H1 (cell line): ENCODE results near the gene FMN2. TPM values are rescaled to one million over a fixed set of nuclear protein-coding genes. Genes with fewer than 3 reads are reported as not detected.

Source experiments
- CTCF ChIA-PET: fragments of 300-600 bp; sonication (Branson Sonifier 250); formaldehyde crosslinking; loops from one replicate; lab custom pipeline; 2021; ENCODE audit not compliant: partially characterized antibody; lab: Charles Lee
- POLR2A ChIA-PET: fragments of 300-600 bp; sonication (Branson Sonifier 250); formaldehyde crosslinking; loops from one replicate; lab custom pipeline; 2021; ENCODE audit warnings: inconsistent platforms; ENCODE audit not compliant: partially characterized antibody; lab: Charles Lee
- DNase-seq, 2 experiments: peaks; one replicate each; pipeline versions ENCODE4 v3.0.0 to v3.0.0-alpha.2; 2010 to 2022; ENCODE audit warnings: low spot score in 2 of 2, low read depth in 1 of 2, mixed read lengths in 1 of 2
- FAIRE-seq: peaks from 2 replicates; lab custom pipeline; 2011; peaks lifted over from hg19 to GRCh38; lab: Jason Lieb, UNC
- H2AFZ ChIP-seq: 2 replicates; pipeline ENCODE4 v1.8.1; 2012; ENCODE audit warnings: low read length, inconsistent platforms
- H2AK5ac ChIP-seq: 2 replicates; pipeline ENCODE4 v1.6.1; 2013; ENCODE audit warnings: low read depth, low read length
- H2BK120ac ChIP-seq: replicated peaks from 2 replicates; pipeline ENCODE3; 2013; ENCODE audit warnings: low read depth, low read length, inconsistent platforms
- H2BK12ac ChIP-seq: 2 replicates; pipeline ENCODE4 v1.6.1; 2013; ENCODE audit warnings: low read depth, low read length
- H2BK15ac ChIP-seq: 2 replicates; pipeline ENCODE4 v1.6.1; 2013; ENCODE audit warnings: low read length
- H2BK20ac ChIP-seq: 2 replicates; pipeline ENCODE4 v1.6.1; 2013; ENCODE audit warnings: low read length
- H2BK5ac ChIP-seq: 2 replicates; pipeline ENCODE4 v1.6.1; 2013; ENCODE audit warnings: low read depth, low read length
- H3K14ac ChIP-seq: 2 replicates; pipeline ENCODE4 v1.6.1; 2013; ENCODE audit warnings: inconsistent platforms; ENCODE audit not compliant: insufficient read length
- H3K18ac ChIP-seq: 2 replicates; pipeline ENCODE4 v1.6.1; 2013; ENCODE audit warnings: low read length; ENCODE audit errors: extremely low read depth
- H3K23ac ChIP-seq: 2 replicates; pipeline ENCODE4 v1.6.1; 2013; ENCODE audit warnings: inconsistent platforms; ENCODE audit not compliant: insufficient read length
- H3K23me2 ChIP-seq: 2 replicates; pipeline ENCODE4 v1.6.1; 2013; ENCODE audit warnings: low read depth, low read length
- H3K27ac ChIP-seq: 2 replicates; pipeline ENCODE4 v1.6.1; 2011; ENCODE audit warnings: low read depth, low read length, inconsistent platforms
- H3K27me3 ChIP-seq, 4 experiments: replicated peaks in 1 of 4; 1 replicate in 1 of 4; 2 replicates in 3 of 4; pipeline versions ENCODE4 v1.6.1 to v1.8.1; 2011 to 2013; ENCODE audit warnings: low read length in 3 of 4, mild to moderate bottlenecking in 3 of 4, inconsistent platforms in 2 of 4, mixed read lengths in 2 of 4, moderate library complexity in 1 of 4; ENCODE audit not compliant: control insufficient read depth in 3 of 4, insufficient read depth in 3 of 4; ENCODE audit errors: extremely low read depth in 1 of 4
- H3K36me3 ChIP-seq, 4 experiments: 2 replicates each; pipeline versions ENCODE4 v1.6.1 to v1.8.1; 2011 to 2013; ENCODE audit warnings: mild to moderate bottlenecking in 4 of 4, low read length in 3 of 4, moderate library complexity in 2 of 4, control low read depth in 1 of 4, inconsistent platforms in 1 of 4; ENCODE audit not compliant: insufficient read depth in 4 of 4, control insufficient read depth in 2 of 4
- H3K4ac ChIP-seq: replicated peaks from 2 replicates; pipeline ENCODE3; 2013; ENCODE audit warnings: low read length, low read depth, mixed read lengths, inconsistent platforms; ENCODE audit not compliant: insufficient read length
- H3K4me1 ChIP-seq, 4 experiments: replicated peaks in 1 of 4; 1 replicate in 1 of 4; 2 replicates in 3 of 4; pipeline versions ENCODE4 v1.6.1 to v1.8.1; 2011 to 2013; ENCODE audit warnings: low read length in 3 of 4, inconsistent platforms in 2 of 4, mixed read lengths in 1 of 4; ENCODE audit not compliant: insufficient read depth in 4 of 4, control insufficient read depth in 3 of 4
- H3K4me2 ChIP-seq, 2 experiments: 2 replicates each; pipeline versions ENCODE4 v1.6.1 to v1.8.1; 2011 to 2013; ENCODE audit warnings: low read depth in 2 of 2, low read length in 2 of 2, control low read depth in 1 of 2, inconsistent platforms in 1 of 2, mild to moderate bottlenecking in 1 of 2; ENCODE audit not compliant: insufficient read depth in 1 of 2
- H3K4me3 ChIP-seq, 4 experiments: fragments of 200-600, 300-600 bp in 1 of 4; sonication (generic), shearing (Covaris generic), sonication (Bioruptor Twin) in 1 of 4; 2 replicates each; pipeline versions ENCODE4 v1.5.1 to v1.8.1; 2011 to 2016; ENCODE audit warnings: low read length in 4 of 4, low read depth in 3 of 4, control low read depth in 2 of 4, inconsistent platforms in 2 of 4, mild to moderate bottlenecking in 2 of 4, mixed read lengths in 1 of 4, moderate library complexity in 1 of 4; ENCODE audit not compliant: insufficient read depth in 2 of 4; ENCODE audit errors: extremely low read depth in 1 of 4
- H3K56ac ChIP-seq: replicated peaks from 2 replicates; pipeline ENCODE3; 2013; ENCODE audit warnings: low read depth, mild to moderate bottlenecking, mixed read lengths, low read length, inconsistent platforms; ENCODE audit not compliant: insufficient read length
- H3K79me1 ChIP-seq: 2 replicates; pipeline ENCODE4 v1.6.1; 2013; ENCODE audit warnings: low read depth, low read length, control low read depth
- H3K79me2 ChIP-seq, 2 experiments: 2 replicates each; pipeline versions ENCODE4 v1.6.1 to v1.8.1; 2012 to 2013; ENCODE audit warnings: low read length in 2 of 2, mild to moderate bottlenecking in 2 of 2, inconsistent platforms in 1 of 2; ENCODE audit not compliant: insufficient read depth in 2 of 2, control insufficient read depth in 1 of 2
- H3K9ac ChIP-seq, 4 experiments: replicated peaks in 1 of 4; 1 replicate in 1 of 4; 2 replicates in 3 of 4; pipeline versions ENCODE4 v1.6.1 to v1.8.1; 2011 to 2013; ENCODE audit warnings: low read depth in 3 of 4, low read length in 3 of 4, control low read depth in 2 of 4, mild to moderate bottlenecking in 2 of 4, moderate library complexity in 2 of 4, inconsistent platforms in 1 of 4; ENCODE audit errors: extremely low read depth in 1 of 4
- H3K9me3 ChIP-seq, 2 experiments: 2 replicates each; pipeline versions ENCODE4 v1.6.1 to v1.8.1; 2012 to 2013; ENCODE audit warnings: mild to moderate bottlenecking in 2 of 2, moderate library complexity in 2 of 2, control low read depth in 1 of 2, inconsistent platforms in 1 of 2, low read depth in 1 of 2, low read length in 1 of 2, mixed read lengths in 1 of 2; ENCODE audit not compliant: insufficient read depth in 2 of 2
- H4K20me1 ChIP-seq, 2 experiments: replicated peaks in 1 of 2; 2 replicates each; pipeline versions ENCODE3 to v1.8.1; 2011 to 2013; ENCODE audit warnings: inconsistent platforms in 2 of 2, low read length in 2 of 2, mild to moderate bottlenecking in 1 of 2; ENCODE audit not compliant: insufficient read depth in 2 of 2, control insufficient read depth in 1 of 2
- H4K5ac ChIP-seq: 2 replicates; pipeline ENCODE4 v1.6.1; 2013; ENCODE audit warnings: low read length, low read depth, mixed read lengths, inconsistent platforms; ENCODE audit not compliant: insufficient read length
- H4K8ac ChIP-seq: 2 replicates; pipeline ENCODE4 v1.8.0; 2013; ENCODE audit warnings: mild to moderate bottlenecking, moderate library complexity, low read length, inconsistent platforms; ENCODE audit not compliant: insufficient read depth; ENCODE audit errors: extremely low read depth
- H4K91ac ChIP-seq: replicated peaks from 2 replicates; pipeline ENCODE3; 2013; ENCODE audit warnings: low read length, mixed read lengths, inconsistent platforms; ENCODE audit not compliant: insufficient read length
- CEBPB ChIP-seq: IDR thresholded peaks from 2 replicates; pipeline ENCODE4 v1.6.1; 2012; ENCODE audit warnings: low read depth, low read length
- TEAD4 ChIP-seq: IDR thresholded peaks from 2 replicates; pipeline ENCODE4 v1.6.1; 2012; ENCODE audit warnings: low read depth, low read length, inconsistent platforms, mixed read lengths
- WGBS, 2 experiments: shearing (Covaris generic) in 1 of 2; methylation state at CpG; one replicate each; pipeline versions ENCODE4 v1.1.6 to v1.1.7; 2013 to 2015; ENCODE audit warnings: low lambda C conversion rate in 2 of 2, mixed read lengths in 2 of 2, inconsistent platforms in 1 of 2, low coverage in 1 of 2, missing lambda C conversion rate in 1 of 2; ENCODE audit not compliant: insufficient replicate concordance in 2 of 2, insufficient coverage in 1 of 2, insufficient read length in 1 of 2; ENCODE audit errors: extremely low coverage in 1 of 2, missing lambda C conversion rate in 1 of 2; 5-methylcytosine and 5-hydroxymethylcytosine counted together
- polyA plus RNA-seq, 7 experiments: library from polyadenylated mRNA; depleted of rRNA in 3 of 7; stranded (reverse) in 5 of 7; unstranded in 2 of 7; fragments of >200 nt in 5 of 7; fragments of 200-250 nt in 2 of 7; gene quantifications; 1 replicate in 5 of 7; 2 replicates in 1 of 7; 4 replicates in 1 of 7; pipeline versions ENCODE4 v1.2.1 to v1.2.3, GENCODE V29; 2011 to 2013; ENCODE audit warnings: missing spikeins in 2 of 7, mixed read lengths in 2 of 7
- total RNA-seq: library from RNA; stranded (reverse); fragmentation: NEBNext Ultra II Directional; extraction: Animal tissue kit (Norgen Biotek cat#: 25700); gene quantifications from 2 replicates; pipeline ENCODE4 v1.2.1, GENCODE V29; 2021

Gene FMN2
- total and polyA plus RNA-seq, 2 of the 8 experiments (the other 6 are each of a cell fraction or from before 2014, with no cell fraction given) = 0.83 to 2.0 TPM

GRCh38 chr1:240174734-240175133 lies 83.1 kb downstream of the FMN2 start:
- H2AK5ac ChIP-seq = no peak overlapping the region
- no peaks in the 10 kb centered on the region for H3K4me1 ChIP-seq
- H4K91ac ChIP-seq = no peak overlapping the region
- POLR2A ChIA-PET = no interaction called here
- no peaks in the 10 kb centered on the region for H3K36me3 ChIP-seq
- no peak overlapping the region for H2BK20ac ChIP-seq
- no peaks in the 10 kb centered on the region for H3K79me1 ChIP-seq
- H4K5ac ChIP-seq = no peak overlapping the region
- 89% methylated on average over 4 of the region's 4 CpGs; no CpG with 5 or more reads in 1 of the 2 experiments for WGBS, 2 experiments
- FAIRE-seq = no peak
- H3K56ac ChIP-seq = no peak overlapping the region
- H3K14ac ChIP-seq = no peak overlapping the region
- no peak overlapping the region for H3K4me3 ChIP-seq
- no peaks in the 10 kb centered on the region for H4K20me1 ChIP-seq
- no peak overlapping the region for H2BK120ac ChIP-seq
- H3K9me3 ChIP-seq = no peaks in the 10 kb centered on the region
- H3K27ac ChIP-seq = no peak overlapping the region
- no peak overlapping the region for H2BK15ac ChIP-seq
- H2AFZ ChIP-seq = no peak overlapping the region
- no peak for TF ChIP-seq TEAD4
- TF ChIP-seq CEBPB = peak; percentile 53; the same call in 1 of the 2 replicates
- no peak for DNase-seq
- H3K79me2 ChIP-seq = no peaks in the 10 kb centered on the region
- H2BK12ac ChIP-seq = no peak overlapping the region
- H4K8ac ChIP-seq = no peak overlapping the region
- H3K27me3 ChIP-seq = no peaks in the 10 kb centered on the region
- no peaks in the 10 kb centered on the region for H3K23me2 ChIP-seq
- CTCF ChIA-PET = interaction anchor here (1.0 to 2.8 kb wide), 5 partner anchors 13 to 52 kb away, joined by 3 to 13 read pairs (median 3); no protein-coding TSS in a partner anchor
- H2BK5ac ChIP-seq = no peak overlapping the region
- H3K18ac ChIP-seq = no peak overlapping the region
- H3K9ac ChIP-seq = no peak overlapping the region
- no peak overlapping the region for H3K4ac ChIP-seq
- H3K4me2 ChIP-seq = no peak overlapping the region
- no peak overlapping the region for H3K23ac ChIP-seq
